HG03460 (cell line): Measurements from ENCODE around the gene SZRD1.
"Not testable (repeated sequence)": the region's sequence is repeated elsewhere in the genome, so short reads cannot be mapped to it uniquely, and the experiment has no call there.

Experiments used
- ATAC-seq: cut with Tn5 transposase; IDR thresholded peaks from one replicate; pipeline ENCODE4 v1.9.1; 2021; ENCODE audit not compliant: unreplicated experiment

The SZRD1 gene

DNA sequence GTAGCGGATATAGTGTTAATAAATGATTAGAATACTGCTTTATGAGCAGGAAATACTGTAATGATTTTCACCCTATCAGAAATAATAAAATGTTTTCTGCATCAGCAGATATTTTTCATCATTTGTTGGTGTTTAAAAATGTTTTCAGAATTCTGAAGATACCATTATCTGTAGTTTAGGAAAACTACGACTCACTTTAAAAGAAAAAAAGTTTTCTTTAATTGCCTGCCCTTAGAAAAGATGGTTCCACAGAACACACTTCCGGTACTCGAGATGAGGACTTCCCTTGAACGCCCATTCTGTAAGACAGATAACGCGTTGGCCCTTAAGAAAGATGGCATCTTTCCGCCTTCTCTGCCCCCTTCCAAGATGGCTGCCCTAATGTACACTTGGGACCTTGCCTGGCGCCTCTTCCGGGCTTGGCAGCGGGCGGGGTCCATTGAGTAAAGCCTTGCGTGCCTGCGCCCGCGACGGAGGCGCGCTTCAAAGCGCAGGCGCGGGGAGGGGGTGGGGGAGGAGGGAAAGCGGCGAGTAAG is at the start of gene SZRD1:
Gene SZRD1 (plus strand): TSS at position 521 of the 536 bp plus-strand sequence. CDS start 16 bp downstream, outside the sequence.
- ATAC-seq, result peak; percentile 70

DNA sequence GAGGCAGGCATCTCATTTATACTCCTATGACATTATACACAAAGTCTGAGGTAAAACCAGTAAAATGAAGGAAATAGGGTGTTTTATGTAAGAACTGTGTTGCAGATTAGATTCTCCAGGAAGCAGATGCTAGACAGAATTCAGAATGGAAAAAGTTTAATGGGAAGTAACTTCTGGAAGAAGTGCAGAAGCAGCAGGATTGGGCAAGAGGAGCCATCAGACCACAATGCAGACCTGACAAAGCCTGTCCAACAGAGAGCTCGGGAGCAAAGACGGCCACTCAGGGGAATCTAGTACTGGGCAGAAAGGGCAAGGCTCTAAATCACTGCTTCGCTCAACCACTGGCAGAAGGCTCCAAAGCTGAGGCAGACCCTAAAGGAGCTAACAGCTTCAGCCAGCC is 48.5 kb upstream of the SZRD1 start:
- ATAC-seq, result no peak

GRCh38 chr1:16321176-16321867 is 45.7 kb upstream of the SZRD1 start:
- no peak for ATAC-seq

GRCh38 chr1:16324456-16324890 is 42.6 kb upstream of the SZRD1 start:
- no peak for ATAC-seq

DNA sequence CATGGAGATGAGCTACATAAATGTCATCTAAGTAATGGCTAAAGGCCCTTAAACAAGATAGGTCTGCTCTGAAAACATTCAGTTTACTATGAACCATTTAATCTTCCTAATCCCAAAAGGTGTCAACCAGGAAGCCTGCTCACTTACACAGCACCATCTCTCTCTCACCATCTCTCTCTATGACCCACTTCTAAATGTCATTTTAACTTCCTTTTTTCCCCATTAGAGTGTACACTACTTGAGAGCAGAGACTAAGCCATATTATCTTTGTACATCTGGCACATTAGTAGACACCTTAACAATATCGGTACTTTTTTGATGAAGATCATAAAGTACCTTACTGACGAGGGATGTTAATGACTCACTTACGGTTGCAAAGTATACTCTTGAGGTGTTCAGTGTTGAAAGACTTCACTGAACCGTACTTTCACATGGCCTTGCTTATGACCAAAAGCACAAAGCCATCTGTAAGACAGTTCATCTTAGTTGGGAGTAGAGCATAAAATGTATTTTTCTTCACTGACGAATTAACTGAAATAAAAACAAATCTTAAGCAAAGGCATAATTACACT is 40.1 kb upstream of the SZRD1 start:
- ATAC-seq, result no peak

- no peak for ATAC-seq
Observed at GRCh38 chr1:16334655-16335340, 32.2 kb upstream of the SZRD1 start.

- no peak for ATAC-seq
Observed at GRCh38 chr1:16338961-16339360, 28.1 kb upstream of the SZRD1 start.

DNA sequence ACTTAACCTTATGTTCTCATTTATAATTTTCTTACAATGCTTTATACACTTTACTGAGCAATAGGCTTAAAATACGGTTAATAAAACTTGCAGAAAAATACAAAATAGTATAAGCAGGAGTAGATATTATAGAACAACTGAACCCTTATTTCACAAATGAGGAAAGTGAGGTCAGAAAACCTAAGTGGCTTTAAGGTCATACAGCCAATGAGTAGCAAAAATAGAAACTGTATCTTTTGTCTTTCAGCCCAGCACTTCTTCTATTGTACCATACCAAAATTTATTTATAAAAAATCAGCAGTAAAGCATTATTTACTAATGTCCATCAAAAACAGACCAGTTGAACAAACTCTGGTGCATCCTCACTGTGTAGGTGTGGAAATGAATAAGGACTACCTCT is 26.4 kb upstream of the SZRD1 start:
- no peak for ATAC-seq

DNA sequence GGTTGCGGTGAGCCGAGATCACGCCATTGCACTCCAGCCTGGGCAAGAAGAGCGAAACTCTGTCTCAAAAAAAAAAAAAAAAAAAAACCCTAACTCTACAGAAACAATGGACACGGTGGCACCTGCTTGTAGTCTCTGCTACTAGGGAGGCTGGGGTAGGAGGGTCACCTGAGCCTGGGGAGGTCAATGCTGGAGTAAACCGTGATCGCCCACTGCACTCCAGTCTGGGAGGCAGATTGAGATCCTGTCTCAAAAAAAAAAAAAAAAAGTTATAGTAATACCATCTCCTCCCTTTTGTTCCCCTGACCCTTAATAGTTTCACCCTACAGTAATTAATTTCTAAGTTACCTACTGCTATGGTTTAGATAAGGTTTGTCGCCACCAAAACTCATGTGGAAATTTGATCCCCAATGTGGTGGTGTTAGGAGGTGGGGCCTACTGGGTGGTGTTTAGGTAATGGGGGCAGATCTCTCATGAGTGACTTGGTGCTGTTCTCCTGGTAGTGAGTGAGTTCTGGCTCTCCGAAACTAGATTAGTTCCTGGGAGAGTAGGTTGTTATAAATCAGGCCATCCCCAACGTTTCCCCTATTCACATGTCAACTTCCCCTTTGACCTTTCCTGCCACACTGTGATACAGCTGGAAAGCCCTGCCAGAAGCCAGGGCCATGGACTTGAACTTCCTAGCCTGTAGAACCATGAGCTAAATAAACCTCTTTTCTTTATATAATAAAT is 24.5 kb upstream of the SZRD1 start:
- ATAC-seq, result no peak

DNA sequence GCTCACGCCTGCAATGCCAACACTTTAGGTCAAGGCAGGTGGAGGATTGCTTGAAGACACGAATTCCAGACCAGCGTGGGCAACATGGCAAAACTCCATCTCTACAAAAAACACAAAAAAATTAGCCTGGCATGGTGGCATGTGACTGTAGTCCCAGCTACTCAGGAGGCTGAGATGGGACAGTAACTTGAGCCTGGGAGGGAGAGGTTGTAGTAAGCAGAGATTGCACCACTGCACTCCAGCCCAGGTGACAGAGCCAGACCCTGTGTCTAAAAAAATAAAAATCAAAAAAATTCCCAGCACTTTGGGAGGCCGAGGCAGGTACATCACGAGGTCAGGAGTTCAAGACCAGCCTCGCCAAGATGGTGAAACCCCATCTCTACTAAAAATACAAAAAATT is 23.8 kb upstream of the SZRD1 start:
- ATAC-seq, result not testable (repeated sequence)

- ATAC-seq, result no peak
Observed at GRCh38 chr1:16348414-16349182, 18.4 kb upstream of the SZRD1 start.

DNA sequence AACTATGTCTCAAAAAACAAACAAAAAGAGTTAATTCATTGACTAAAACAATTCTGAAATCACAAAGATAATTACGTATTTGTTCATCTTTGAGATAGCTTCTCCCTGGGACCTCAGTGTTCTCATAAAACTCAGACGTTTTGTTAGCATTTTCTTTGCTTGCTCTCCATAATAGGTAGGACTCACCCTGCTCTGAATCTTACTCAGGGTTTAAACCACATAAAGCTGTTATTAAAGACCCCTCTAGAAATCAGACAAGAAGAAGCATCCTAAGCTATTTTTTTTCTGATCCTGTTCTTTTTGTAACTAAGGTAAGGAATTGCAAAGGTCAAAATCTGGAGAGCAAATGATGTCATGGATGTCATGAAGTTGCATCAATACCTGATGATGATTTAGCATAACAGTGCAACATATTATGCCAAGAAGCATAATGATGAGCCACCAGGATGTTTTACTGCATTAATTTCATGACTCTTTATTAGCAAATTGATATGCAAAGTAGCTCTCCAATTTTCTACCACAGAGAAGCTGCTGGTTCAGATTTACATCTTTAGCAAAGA is 17.1 kb upstream of the SZRD1 start:
- no peak for ATAC-seq

GRCh38 chr1:16351456-16351993 is 15.5 kb upstream of the SZRD1 start:
- ATAC-seq, result no peak

- peak; percentile 78 for ATAC-seq
Observed at GRCh38 chr1:16351994-16352841, 14.8 kb upstream of the SZRD1 start, which contains the start of gene FBXO42. Gene FBXO42 (minus strand): TSS chr1:16352480. CDS start chr1:16315418, 37,062 bp downstream.

DNA sequence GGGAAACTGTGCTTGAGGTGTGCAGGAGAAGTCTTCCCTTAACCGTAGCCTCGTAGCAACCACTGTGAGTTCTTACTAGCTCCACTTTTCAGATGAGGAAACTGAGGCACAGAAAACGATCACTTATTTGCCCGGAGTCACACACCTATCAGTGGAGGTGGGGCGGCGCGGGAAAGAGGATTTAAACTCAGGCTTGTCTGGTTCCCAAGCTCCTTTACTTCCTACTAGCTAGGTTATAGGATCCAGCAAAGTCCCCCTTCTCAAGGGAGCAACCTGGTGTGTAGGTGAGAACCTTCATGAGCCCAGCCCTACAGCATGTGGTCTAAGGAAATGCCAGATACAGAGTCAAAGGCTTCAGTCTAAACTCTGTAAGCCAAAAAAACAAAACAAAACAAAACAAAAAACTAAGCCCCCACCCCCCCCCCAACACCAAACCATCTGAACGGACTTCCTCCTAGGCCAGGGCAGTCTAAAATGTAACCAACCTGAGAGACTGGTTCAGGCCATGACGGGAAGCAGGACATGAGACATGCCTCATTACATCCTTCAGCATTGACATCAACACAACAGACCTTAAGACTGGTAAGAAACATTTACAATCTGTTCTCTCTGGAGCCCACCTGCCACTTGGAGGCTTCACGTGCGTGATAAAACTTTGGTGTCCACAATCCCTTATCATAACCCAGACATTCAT is 14.1 kb upstream of the SZRD1 start:
- ATAC-seq, result no peak

DNA sequence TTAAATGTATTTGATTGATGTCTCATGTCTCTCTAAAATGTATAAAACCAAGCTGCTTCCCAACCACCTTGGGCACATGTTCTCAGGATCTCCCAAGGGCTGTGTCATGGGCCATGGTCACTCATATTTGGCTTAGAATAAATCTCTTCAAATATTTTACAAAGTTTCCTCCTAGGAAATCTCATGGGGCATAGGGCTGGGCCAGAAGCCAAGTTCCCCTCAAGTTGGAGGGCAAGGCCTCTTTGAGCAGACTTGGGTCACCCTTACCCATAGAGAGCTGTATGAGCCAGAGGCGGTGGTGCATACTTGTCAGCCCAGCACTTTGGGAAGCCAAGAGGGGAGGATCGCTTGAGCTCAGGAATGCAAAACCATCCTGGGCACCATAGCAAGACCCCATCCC is 12.4 kb upstream of the SZRD1 start:
- ATAC-seq, result no peak

DNA sequence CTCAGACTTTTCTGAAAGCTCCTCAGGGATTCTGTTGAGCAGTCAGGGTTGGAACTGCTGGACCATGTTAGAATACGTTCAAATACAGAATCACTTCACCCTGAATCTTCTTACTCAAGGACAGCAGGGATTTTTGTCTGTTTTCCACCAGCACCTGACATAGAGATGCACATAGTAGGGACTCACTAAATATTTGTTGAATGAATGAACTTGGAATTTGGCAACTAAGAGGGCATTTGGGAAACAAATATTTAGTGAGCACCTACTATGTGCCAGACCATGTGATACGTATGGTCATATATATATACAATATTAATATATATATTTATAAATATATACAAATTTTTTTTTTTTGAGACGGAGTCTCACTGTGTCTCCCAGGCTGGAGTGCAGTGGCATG is 10.2 kb upstream of the SZRD1 start:
- ATAC-seq, result no peak

- not testable (repeated sequence) for ATAC-seq
Observed at GRCh38 chr1:16365146-16365498, 1.9 kb upstream of the SZRD1 start.
